CD4-positive, alpha-beta T cell treated with Interleukin-4 for 1 hour (primary cell): ENCODE data around the gene BCL2.
A peak's percentile ranks its signal among the peaks of the same experiment; 100 is the strongest.

Source experiments
- DNase-seq, 2 donors: peaks; one replicate each; pipeline ENCODE4 v3.0.0-alpha.2; 2020 to 2022

The BCL2 gene

DNA sequence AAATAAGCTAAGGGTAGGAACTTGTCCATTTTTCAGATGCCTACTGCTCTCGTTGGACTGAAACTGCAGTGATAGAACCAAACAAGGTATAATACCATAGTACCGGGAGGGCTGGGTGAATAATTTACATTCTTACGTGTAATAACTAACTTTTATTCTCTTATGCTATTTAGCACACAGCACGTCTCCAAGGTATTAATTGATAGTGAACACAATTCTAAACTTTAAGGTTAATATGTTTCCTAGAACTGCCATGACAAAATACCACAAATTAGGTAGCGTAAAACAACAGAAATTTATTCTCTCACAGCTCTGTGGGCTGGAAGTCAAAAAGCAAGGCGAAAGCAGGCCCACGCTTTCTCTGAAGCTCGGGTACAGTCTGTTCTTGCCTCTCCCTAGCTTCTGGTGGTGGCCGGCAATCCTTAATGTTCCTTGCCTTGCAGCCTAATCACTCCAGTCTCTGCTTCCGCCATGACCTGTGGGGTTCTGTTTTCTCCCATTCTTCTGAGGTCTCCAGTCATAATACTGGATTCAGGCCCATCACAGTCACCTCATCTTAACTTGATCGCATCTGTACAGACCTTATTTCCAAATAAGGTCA, 5.6 kb upstream of the BCL2 start:
- DNase-seq, result no peak

DNA sequence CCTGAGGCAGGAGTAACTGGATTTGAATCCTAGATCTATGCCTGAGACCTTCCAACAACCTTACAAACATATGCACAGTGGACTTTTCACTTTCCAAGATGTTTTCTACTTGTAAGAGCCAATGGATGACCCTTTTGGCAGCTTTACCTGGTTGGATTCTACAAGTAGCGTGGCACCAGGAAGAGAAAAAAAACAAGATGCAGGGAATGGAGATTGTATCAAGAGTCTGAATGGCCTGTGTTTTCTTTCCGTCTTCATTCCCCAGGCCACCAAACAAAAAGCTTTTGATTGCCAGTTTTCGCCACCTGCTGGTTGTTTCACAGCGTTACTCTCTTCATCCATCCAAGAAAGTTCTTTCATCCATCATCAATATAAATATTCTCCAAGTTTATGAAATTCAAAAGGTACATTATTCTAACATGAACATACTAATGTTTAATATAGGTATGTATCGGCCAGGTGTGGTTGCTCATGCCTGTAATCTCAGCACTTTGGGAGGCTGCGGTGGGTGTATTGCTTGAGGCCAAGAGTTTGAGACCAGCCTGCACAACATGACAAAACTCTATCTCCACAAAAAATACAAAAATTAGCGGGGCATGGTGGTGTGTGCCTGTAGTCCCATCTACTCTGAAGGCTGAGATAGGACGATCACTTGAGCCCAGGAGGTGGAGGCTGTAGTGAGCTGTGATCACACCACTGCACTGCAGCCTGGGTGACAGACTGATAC, 3.5 kb upstream of the BCL2 start:
- peak; percentile 69 to 75 for DNase-seq

DNA sequence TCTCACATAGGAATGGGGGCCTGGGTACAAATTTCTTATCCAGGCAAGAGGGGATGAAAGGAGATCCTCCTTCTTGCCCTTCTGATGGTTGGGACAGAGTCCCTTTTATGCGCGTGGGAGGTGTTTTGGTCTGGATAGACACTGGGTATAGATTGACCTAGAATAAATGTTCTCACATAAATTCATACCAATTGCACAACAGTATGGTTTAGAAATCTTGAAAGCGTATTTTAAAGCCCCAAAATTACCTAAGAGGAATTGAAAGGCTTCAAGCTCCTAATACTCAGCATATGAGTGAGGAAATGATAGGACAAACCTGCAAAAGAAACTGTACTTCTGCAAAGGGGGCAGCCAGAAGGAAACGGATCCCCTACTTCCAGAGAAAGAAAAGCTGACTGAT, 2.6 kb upstream of the BCL2 start:
- DNase-seq, result no peak

DNA sequence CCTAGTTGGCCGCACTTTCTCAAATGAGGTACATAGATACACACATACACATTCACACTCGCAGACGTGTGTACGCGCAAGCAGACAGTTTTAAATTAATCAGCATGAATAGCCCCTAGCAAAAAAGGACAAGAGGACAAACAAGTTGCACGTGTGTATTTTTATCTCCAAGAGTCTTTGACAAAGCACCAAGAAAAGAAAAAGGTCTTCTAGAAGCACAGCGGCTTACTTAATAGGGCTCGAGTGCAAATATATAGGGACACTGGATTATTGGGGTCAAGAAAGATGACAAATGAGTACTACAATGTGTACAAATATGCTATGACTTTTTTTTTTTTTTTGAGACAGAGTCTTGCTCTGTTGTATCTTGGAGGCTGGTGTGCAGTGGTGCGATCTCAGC, 1.7 kb upstream of the BCL2 start:
- DNase-seq, result no peak

DNA sequence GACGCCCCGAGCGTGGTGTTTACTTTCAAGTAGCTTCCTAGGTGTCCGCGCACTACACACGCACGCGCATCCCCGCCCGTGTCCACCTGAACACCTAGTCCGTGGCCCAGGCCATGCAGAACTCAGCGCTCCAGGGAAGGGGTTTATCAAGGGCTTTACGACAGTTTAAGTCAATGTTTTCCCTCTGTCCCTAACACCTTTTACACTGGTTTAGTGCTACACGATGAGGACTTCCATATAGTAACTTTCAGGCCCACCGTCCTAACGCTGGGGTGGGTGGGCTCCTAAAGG, 1.4 kb upstream of the BCL2 start:
- DNase-seq, result no peak

DNA sequence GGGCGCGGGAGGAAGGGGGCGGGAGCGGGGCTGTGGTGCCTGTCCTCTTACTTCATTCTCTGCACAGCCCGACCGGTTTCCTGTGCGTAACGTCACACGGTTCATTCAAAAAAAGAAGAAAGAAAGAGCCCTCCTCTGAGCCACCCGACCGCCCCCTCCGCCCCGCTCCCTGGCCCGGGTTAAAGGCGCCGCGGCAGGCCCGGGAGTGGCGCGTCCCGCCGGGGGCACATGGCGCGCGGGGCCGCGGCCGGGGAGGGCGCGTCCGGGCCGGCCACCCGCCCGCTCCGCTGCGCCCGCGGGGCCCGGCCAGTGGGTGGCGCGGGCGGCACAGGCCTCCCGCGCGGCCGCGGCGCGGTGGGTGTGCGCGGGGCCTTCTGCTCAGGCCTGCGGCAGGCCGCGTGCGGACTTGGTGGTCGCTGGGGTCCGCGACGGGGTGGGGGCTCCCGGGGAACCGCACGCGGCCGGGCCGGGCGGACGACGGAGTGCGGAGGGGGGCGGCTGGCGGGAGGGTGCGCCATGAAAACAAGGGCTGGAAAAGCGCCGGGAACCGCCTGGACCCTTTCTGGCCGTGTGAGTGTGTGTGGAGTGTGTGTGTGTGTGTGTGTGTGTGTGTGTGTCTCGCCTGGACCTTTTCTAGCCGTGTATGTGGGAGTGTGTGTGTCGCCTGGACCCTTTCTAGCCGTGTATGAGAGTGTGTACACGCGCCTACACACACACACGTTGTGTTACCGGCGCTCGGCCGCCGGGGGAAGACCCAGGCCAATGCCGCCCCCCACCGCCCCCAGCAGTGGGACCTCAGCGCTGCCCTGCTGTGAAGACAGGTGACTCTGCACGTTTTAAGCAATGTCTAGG, 780 bp upstream of the BCL2 start:
- DNase-seq, result peak; percentile 90 to 94

DNA sequence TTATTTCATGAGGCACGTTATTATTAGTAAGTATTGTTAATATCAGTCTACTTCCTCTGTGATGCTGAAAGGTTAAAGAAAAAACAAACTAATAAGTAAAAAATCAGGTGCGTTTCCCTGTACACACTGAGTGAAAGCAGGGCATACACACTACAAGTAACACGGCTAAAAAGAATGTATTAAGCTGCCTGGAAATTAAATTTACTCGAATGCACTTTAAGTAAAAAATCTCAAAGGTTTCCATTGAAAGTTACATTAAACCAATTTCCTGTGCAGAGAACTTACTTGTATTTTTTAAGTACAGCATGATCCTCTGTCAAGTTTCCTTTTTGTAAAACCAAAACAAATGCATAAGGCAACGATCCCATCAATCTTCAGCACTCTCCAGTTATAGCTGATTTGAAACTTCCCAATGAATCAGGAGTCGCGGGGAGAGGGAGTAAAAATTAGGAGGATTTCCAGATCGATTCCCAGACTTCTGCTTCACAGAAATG, 633 bp downstream of the BCL2 start:
- no peak for DNase-seq

DNA sequence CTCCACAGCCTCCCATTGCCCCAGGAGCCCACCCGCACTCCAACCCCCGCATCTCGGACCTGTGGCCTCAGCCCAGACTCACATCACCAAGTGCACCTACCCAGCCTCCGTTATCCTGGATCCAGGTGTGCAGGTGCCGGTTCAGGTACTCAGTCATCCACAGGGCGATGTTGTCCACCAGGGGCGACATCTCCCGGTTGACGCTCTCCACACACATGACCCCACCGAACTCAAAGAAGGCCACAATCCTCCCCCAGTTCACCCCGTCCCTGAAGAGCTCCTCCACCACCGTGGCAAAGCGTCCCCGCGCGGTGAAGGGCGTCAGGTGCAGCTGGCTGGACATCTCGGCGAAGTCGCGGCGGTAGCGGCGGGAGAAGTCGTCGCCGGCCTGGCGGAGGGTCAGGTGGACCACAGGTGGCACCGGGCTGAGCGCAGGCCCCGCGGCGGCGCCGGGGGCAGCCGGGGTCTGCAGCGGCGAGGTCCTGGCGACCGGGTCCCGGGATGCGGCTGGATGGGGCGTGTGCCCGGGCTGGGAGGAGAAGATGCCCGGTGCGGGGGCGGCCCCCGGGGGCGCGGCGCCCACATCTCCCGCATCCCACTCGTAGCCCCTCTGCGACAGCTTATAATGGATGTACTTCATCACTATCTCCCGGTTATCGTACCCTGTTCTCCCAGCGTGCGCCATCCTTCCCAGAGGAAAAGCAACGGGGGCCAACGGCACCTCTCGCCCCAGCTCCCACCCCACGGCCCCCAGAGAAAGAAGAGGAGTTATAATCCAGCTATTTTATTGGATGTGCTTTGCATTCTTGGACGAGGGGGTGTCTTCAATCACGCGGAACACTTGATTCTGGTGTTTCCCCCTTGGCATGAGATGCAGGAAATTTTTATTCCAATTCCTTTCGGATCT, 1.3 kb downstream of the BCL2 start:
- DNase-seq, result peak; percentile 89

DNA sequence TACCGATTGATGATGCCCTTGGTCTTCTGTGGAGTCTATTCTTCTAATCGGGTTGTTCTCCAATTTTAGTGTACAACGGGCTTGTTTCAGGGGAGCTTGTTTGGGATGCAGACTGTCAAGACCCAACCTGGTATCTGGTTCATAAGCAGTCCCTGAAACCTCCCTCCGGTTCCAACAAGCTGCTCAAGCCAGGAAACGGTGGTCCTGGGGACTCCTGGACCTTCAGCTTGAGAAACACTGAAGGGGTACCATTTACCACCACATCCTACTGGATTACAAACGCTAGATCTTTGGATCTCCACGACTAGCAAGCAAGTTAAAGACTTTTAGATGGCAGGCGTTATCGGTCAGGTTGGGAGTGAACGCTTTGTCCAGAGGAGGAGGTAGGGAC, 2.0 kb downstream of the BCL2 start:
- DNase-seq, result no peak

DNA sequence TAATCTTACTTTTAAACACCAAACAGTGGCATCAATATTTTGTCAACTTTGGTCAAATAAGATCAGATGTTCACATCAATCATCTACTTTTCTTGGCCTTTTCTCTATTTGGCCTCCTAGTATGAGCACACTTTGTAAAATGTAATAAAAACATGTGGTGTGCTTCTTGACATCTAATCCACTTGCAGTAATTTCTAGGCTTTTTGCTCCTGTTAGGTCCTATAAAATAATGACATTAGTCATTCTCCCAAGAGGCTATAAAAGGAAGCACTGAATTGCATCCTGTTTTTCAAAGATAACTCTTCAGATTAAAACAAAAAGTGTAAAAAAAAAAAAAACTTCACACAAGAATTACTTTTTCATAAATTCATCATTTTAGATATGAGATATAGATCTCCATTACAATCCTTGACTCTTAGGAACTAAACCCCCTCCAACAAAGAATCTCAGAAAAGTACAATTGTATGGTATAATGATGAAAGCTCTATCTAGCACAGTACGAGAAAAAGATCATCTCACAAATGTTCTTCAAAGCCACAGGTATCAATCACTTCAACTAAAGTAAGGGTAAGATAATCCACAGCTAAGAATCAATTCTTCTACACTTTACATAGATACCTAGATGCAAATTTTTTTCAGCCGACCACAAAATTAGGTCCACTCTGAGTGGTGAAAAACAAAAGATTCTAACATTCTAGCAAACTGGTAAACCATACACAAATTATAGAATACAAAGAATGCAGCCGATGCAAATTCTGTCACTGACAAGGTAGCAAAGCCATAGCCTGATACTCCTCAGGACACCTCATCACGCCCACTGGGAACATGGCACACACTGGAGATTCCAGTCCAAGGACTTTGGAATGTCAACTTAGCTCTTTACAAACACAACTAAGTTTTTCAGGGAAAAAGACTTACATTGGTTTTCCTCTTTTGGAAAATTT, 2.7 kb downstream of the BCL2 start:
- no peak for DNase-seq

DNA sequence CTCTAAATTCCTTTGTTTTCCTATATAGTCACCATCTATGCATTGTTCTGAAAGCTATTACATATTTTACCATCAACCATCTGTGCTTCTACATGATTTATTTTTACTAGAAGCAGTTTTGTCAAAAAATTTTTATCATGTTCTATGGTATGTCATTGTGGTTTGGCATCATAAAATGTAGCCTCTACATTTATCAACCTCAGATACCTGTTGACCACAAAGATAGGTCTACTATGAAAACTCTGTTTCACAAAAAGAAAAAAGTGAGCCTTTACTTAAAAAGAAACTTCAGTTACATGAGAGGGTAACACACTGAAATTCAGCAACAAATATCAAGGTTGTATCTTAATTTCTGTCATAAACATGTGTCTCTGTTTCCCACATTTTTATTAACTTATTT, 3.7 kb downstream of the BCL2 start:
- peak in 1 of 2 donors; percentile 48 for DNase-seq

DNA sequence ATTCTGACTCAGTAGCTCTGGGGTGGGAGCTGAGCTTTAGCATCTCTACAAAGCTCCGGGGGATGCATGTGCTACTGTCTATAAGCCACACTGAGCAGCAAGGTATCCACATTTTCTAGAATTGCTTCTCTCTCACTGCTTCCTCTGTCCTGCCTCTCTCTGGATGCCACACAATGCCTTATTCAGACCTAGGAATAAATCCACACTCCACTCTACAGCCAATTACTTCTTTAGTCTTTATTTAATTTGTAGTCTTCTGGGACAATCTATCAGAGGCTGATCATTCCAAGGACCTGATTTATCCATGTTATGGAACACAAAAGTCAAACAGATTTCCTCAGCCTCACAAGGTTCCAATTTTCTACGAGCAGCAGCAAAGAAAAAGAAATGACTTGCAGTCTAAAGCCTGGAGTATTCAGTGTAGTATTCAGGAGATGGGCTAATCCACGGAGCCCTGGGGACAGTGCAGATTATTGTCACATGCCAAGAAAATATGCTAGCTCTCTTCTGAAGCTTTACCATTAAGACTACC, 4.4 kb downstream of the BCL2 start:
- no peak for DNase-seq

DNA sequence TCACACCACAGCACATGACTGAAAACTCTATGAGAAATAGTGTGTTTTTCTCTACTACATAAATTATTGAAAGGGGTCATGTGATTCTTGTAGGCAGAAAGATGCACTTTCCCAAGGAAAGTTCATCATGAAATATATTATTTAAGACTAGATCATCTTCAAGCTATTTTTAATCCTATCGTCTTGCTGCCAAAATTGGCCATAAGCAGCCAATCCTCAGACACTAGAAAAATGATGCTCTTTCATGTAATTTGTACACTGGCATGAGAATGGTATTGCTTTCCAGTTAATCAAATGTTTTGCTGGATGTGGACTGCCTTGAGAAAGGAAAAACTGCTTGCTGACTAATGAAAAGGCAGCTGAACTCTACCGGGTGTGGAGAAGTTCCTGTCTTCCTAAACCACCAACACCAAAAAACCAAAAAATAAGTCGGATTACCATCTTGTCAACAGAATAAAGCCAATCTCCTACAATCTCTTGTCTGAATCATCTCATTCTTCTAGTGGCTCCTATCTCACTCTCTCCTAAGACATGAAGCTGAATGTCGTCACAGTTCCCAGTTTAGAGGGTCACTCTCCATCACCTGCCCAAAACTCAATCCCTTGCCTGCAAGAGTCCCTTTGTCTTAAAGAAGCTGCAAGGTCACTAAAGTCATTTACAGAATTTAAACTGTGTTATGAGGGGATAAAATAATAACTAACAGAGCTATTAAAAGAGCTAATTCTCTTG, 5.3 kb downstream of the BCL2 start:
- no peak for DNase-seq

DNA sequence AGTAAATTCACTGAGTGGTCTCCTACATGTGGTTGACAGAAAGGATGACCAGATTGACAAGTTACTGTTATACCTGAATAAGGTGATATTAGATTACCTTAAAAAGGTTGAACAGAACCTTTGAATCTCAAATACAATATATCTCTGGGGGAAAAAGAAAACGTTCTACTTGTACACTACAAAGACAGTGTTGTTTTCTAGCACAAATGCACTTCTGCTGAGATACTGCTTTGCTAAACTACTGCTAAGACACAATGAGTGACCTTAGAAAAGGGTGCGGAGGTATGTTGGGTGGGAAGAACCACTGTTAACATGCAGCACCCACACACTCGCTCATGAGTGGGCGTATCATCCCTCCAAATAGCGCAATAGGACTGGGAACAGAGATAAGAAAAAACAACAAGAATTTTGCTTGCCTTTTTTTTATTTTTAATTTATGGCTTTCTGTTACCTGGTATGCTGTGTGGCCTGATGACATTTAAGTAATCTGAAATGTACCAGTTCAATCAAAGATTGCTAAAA, 6.1 kb downstream of the BCL2 start:
- DNase-seq, result no peak

DNA sequence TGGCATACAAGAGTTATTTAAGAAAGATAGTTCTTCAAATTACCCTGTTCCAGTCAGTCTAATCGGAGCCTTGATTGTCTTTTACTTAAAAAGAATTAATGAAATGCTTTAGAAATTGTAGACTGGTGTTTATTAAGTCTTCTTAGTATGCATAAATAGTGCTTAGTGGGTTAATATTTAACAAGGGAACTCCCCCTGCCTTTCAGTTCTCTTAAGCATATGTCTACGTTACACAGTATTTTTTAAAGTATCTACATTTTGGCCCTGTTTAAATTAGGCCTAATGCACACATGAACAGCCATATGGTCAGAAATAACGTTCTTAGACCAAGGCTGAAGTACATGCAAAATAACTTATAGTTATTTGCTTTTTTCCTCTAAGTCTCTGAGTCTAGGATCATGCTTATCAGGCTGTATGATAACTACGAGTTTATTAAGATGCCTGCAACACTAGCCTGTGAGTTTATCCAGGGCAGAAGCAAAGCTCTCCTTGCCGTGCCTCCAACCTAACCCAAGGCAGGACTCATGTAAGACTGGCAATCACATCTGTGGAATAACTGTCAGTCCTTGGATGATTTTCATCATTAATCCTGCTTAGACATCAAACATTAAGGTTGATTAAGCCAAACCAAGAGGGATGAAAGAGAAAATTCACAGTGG, 6.7 kb downstream of the BCL2 start:
- DNase-seq, result no peak

DNA sequence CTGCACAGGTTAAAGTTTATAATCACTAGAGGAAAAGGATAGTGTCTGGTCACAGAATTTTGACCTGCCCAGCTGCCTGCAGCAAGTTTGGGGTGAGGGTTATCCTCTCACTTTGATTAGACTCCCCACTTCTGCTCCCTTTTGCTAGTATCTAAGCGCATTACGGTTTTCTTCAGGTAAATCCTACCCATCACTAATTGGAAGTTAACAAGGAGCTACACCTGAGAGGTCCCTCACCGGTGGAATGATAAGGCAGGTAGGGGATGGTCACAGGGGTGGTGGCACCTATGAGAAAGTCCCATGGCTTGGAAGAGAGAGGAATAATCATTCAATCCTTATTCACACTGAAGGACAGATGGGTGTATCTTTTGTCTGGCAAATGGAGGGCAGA, 7.6 kb downstream of the BCL2 start:
- no peak for DNase-seq

DNA sequence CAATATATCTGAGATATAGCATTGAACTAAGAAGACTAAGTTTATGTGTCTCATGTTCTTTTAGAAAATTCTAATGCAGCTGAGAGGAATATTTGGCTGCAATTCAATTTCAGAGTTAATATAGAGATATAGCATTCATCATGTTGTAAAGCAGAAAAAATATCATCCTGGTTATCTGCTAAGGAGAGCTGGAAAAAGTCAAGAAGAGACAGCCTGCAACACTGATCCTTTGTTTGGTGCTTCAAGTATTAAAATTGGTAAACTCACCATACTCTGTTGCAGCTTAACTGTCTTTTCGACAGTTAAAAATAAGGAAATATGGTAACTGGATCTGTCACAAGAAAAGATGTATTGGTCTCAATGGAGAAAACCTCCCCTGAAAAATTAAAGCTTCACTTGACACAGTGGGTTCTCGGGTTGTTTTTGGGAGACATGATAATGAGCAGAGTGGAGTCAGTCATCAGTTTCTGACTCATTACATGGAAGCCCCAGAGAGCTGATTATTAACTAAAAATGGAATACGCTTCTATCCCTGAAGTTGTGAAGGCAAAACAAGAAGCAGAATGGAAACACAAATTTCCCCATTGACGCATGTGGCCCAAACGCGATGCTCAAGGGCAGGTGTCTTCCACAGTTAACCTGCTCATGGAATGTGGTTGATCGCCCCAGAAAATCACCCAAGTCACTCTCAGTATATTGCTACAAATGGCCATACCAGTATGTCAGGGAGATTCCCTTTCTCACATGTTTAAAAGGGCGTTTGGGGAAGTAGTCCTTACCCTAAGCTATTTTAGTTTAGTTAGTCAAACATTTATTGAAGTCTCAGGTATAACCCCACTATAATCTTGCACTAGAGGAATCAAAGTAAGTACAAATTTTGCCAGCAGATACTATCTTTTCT, 8.2 kb downstream of the BCL2 start:
- no peak for DNase-seq

DNA sequence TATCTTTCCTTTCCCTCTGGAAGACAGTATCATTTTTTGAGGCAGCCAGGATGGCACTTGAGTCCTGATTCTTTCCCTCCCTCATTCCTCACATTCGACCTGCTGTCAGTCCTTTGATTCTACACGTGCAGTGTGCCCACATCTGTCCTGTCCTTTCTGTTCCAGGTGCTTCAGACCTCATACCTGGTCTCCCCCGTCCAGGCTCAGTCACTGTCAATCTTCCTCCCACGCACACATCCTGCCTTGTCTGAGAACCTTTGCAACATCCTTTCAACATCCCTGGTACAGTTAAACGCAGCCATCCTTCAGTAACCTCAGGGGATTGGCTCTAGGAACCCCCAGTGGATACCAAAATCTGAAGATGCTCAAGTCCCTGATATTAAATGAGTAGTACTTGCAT, 10.1 kb downstream of the BCL2 start:
- DNase-seq, result peak; percentile 36 to 43
